Stomach (tissue), 9 donors: ENCODE data around the gene CLMP. TPM values are rescaled to one million over a fixed set of nuclear protein-coding genes. Genes with fewer than 3 reads are reported as not detected.
A peak's percentile ranks its signal among the peaks of the same experiment; 100 is the strongest.

Experiments
- DNase-seq, 2 donors: peaks; one replicate each; pipeline versions ENCODE4 v3.0.0 to v3.0.0-alpha.2; 2013 to 2019
- H3K27ac ChIP-seq, 5 donors: fragments of 200-600 bp in 4 of 5; sonication (generic) in 4 of 5; one replicate each; pipeline ENCODE4 v1.5.1; 2013 to 2019; ENCODE audit warnings: mild to moderate bottlenecking in 1 of 5, moderate library complexity in 1 of 5
- H3K27me3 ChIP-seq, 3 donors: fragments of 200-600 bp; sonication (generic); one replicate each; pipeline ENCODE4 v1.5.1; 2017 to 2019; ENCODE audit warnings: mixed run types in 1 of 3
- H3K36me3 ChIP-seq, 4 donors: fragments of 200-600 bp; sonication (generic); 1 replicate in 3 of 4; 2 replicates in 1 of 4; pipeline ENCODE4 v1.5.1; 2016 to 2019
- H3K4me1 ChIP-seq, 4 donors: fragments of 200-600 bp; sonication (generic); one replicate each; pipeline ENCODE4 v1.5.1; 2016 to 2019
- H3K4me3 ChIP-seq, 4 donors: fragments of 200-600 bp; sonication (generic) in 3 of 4; one replicate each; pipeline ENCODE4 v1.5.1; 2016 to 2019; ENCODE audit warnings: mild to moderate bottlenecking in 1 of 4
- H3K9me3 ChIP-seq, 4 donors: fragments of 200-600 bp; sonication (generic); one replicate each; pipeline ENCODE4 v1.5.1; 2016 to 2019
- EP300 ChIP-seq: sonication (generic); formaldehyde crosslinking; IDR thresholded peaks from one replicate; pipeline ENCODE4 v1.6.1; 2017; ENCODE audit warnings: antibody characterized with exemption
- POLR2A ChIP-seq, 4 donors: fragments of 450-650 bp; IDR thresholded peaks; one replicate each; pipeline ENCODE4 v1.6.1; 2016; ENCODE audit warnings: antibody characterized with exemption in 4 of 4, control low read depth in 2 of 4, mild to moderate bottlenecking in 1 of 4, moderate library complexity in 1 of 4
- POLR2AphosphoS5 ChIP-seq, 3 donors: sonication (generic); formaldehyde crosslinking; IDR thresholded peaks; one replicate each; pipeline ENCODE4 v1.6.1; 2016; ENCODE audit warnings: antibody characterized with exemption in 3 of 3
- WGBS, 5 donors: extraction: QIAGEN DNeasy Blood & Tissue Kit in 3 of 5; methylation state at CpG; one replicate each; pipeline versions ENCODE4 v1.1.5 to v1.1.7; 2013 to 2018; 5-methylcytosine and 5-hydroxymethylcytosine counted together
- intact Hi-C: fragments of 100-400 bp; cut with DNase I; formaldehyde crosslinking; loops from one replicate; pipeline ENCODE4 v1.15.1; 2023; ENCODE audit warnings: low total_unique reads
- polyA plus RNA-seq, 3 donors: library from polyadenylated mRNA; stranded (reverse); fragments of 200-250 nt; gene quantifications; one replicate each; pipeline ENCODE4 v1.2.3, GENCODE V29; 2013
- total RNA-seq, 5 donors: library from RNA; depleted of rRNA; stranded (reverse); fragments of >200 nt; gene quantifications; one replicate each; pipeline versions ENCODE4 v1.1.0 to v1.2.3, GENCODE V29; 2014 to 2016
- TF ChIP-seq, protein P1 (sequence below), 7 experiments: fragments of 450-650 bp in 4 of 7; fragments of 200-600 bp in 3 of 7; sonication (generic) in 3 of 7; IDR thresholded peaks; one replicate each; pipeline ENCODE4 v1.5.1; 2016 to 2019; ENCODE audit warnings: antibody characterized with exemption in 7 of 7, control low read depth in 2 of 7, mild to moderate bottlenecking in 1 of 7
- donor health status: healthy with polysubstance abuse.
- donor health status: Bipolar disorder and iron deficiency.
- donor health status: healthy.

CLMP gene
- total and polyA plus RNA-seq, 8 donors: 4.9 to 81.2 (median 40.5) TPM

DNA sequence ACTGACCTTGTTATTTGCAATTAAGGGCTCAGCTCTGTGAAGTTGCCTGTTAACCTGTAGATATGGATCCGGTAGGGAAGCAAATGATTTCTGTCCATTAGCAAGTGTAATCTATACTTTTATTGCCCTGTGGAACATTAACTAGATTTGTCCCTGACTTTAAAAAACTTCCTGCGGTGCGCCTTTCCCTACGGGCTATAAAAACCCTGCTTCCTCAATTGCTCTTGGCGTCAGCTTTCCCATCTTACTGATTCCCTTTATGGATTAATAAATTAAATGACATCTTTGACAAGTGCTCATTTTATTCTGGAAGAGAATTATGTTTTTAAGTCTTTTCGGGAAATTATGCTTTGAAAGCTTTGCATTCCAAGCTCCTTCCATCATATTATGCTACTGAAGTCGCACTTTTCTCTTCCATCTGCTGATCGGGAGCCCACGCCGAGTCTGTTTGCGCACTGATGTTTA lies 18.3 kb upstream of the CLMP start:
- no peaks in the 10 kb centered on the region for H3K36me3 ChIP-seq
- WGBS, 5 donors: 60 to 77% (median 73%) methylated on average over 11 of the region's 11 CpGs
- TF ChIP-seq, protein P1, sequence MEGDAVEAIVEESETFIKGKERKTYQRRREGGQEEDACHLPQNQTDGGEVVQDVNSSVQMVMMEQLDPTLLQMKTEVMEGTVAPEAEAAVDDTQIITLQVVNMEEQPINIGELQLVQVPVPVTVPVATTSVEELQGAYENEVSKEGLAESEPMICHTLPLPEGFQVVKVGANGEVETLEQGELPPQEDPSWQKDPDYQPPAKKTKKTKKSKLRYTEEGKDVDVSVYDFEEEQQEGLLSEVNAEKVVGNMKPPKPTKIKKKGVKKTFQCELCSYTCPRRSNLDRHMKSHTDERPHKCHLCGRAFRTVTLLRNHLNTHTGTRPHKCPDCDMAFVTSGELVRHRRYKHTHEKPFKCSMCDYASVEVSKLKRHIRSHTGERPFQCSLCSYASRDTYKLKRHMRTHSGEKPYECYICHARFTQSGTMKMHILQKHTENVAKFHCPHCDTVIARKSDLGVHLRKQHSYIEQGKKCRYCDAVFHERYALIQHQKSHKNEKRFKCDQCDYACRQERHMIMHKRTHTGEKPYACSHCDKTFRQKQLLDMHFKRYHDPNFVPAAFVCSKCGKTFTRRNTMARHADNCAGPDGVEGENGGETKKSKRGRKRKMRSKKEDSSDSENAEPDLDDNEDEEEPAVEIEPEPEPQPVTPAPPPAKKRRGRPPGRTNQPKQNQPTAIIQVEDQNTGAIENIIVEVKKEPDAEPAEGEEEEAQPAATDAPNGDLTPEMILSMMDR (IDR thresholded peaks at IDR 0.05): no peak
- TF ChIP-seq POLR2AphosphoS5 (IDR thresholded peaks at IDR 0.05) (no peak), POLR2A (IDR thresholded peaks at IDR 0.05) (no peak), EP300 (no peak)
- H3K9me3 ChIP-seq: no peaks in the 10 kb centered on the region
- H3K4me3 ChIP-seq: no peak overlapping the region
- no peak overlapping the region for H3K27ac ChIP-seq
- intact Hi-C loops: no loop called here
- DNase-seq: no peak
- H3K27me3 ChIP-seq: peaks cover 0 to 38% (median 4%) of the 10 kb centered on the region in 3 donors
- H3K4me1 ChIP-seq: peaks cover 0 to 17% (median 3%) of the 10 kb centered on the region in 4 donors

DNA sequence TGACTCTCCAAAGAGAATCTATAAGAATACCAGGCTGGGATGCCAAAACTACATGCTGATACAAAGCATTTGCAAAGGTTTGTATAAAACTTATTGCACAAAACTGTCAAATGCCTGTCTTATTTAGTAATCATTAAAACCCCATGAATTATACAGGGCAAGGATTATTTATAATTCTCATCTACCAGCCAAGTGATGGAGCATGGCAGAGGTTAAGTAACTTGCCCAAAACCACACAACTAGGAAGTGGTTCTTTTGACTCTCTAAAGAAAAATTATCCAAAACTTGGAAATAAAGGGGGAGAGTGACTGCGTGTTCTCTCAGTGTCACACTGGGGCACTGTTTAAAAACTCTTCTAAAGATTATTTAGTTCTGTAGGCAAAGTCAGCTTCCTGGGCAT lies 17.4 kb upstream of the CLMP start:
- Histone ChIP-seq H3K4me1 (peaks cover 0 to 16% (median 0%) of the 10 kb centered on the region in 4 donors), H3K36me3 (no peaks in the 10 kb centered on the region), H3K9me3 (no peaks in the 10 kb centered on the region), H3K27ac (no peak overlapping the region), H3K4me3 (no peak overlapping the region), H3K27me3 (peaks cover 0 to 38% (median 4%) of the 10 kb centered on the region in 3 donors)
- WGBS, 5 donors: 45 to 60% (median 58%) methylated on average over 1 of the region's 1 CpG
- intact Hi-C loops: no loop called here
- DNase-seq: no peak
- no peak for TF ChIP-seq POLR2AphosphoS5 (IDR thresholded peaks at IDR 0.05)
- TF ChIP-seq POLR2A (IDR thresholded peaks at IDR 0.05): no peak
- TF ChIP-seq EP300: no peak
- TF ChIP-seq, protein P1 (IDR thresholded peaks at IDR 0.05): no peak

DNA sequence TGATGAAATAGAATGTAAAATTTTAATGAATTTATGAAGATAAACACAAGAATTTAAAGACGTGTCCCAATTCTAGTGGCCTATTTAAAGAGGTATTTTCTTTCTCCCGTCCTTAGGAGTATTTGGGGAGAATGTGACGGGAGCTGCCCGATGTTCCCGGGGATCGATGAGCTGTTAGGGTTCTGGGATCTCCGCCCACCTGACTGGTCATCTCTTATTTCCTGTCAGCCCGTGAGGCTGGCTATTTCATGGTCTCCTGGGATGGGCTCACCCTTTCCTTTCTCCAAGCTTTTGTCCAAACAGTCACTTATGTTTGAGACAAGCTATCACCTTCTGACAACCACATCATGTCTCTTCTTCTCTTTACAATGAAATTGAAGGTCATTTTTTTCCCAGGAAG lies 16.9 kb upstream of the CLMP start:
- peak overlapping the region in 1 of 5 donors; percentile 42 for H3K27ac ChIP-seq
- peaks cover 0 to 19% (median under 1%) of the 10 kb centered on the region in 4 donors for H3K4me1 ChIP-seq
- WGBS, 5 donors: 60 to 70% (median 63%) methylated on average over 8 of the region's 8 CpGs
- DNase-seq: no peak
- H3K27me3 ChIP-seq: peaks cover 0 to 39% (median 4%) of the 10 kb centered on the region in 3 donors
- intact Hi-C loops: no loop called here
- H3K36me3 ChIP-seq: no peaks in the 10 kb centered on the region
- TF ChIP-seq POLR2AphosphoS5 (IDR thresholded peaks at IDR 0.05) (no peak), POLR2A (IDR thresholded peaks at IDR 0.05) (no peak), EP300 (no peak)
- TF ChIP-seq, protein P1 (IDR thresholded peaks at IDR 0.05): no peak
- no peak overlapping the region for H3K4me3 ChIP-seq
- H3K9me3 ChIP-seq: no peaks in the 10 kb centered on the region

DNA sequence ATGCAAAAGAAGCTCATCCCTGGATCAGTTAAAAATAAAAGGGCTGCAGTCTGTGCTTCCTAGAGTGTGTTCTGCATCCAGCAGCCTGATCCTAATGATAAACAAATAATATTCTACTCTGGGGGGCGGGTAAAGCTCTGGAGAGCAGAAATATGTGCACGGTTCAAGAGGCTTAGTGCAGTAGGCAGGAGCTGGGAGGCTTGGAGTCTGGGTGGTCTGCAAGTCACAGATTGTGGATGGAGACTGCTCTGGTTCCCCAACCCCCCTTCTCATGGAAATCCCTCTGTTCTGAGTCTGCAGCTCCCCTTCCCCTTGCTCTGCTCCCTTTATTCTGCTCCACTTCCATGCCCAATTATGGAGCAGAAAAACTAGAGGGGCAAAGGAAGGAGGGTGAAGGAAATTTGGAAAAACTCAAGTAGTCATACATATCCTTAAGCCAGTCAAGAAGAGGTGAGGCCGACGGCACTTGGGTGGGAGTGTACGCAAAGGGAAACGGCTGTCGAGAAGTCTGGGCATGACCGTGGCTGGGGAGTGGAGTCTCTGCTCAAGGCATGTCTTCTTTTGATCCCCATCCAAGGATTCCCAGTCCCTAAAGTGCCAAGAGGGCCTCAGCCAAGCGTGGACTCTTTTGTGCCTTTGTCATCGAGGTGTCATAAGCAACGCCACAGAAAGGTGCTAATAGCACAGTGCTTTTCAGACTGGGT lies 16.3 kb upstream of the CLMP start:
- TF ChIP-seq EP300: no peak
- TF ChIP-seq, protein P1 (IDR thresholded peaks at IDR 0.05): no peak
- TF ChIP-seq POLR2A (IDR thresholded peaks at IDR 0.05): no peak
- TF ChIP-seq POLR2AphosphoS5 (IDR thresholded peaks at IDR 0.05): no peak
- Histone ChIP-seq H3K4me3 (no peak overlapping the region), H3K4me1 (peaks cover 0 to 22% (median 2%) of the 10 kb centered on the region in 4 donors), H3K27me3 (peaks cover 0 to 35% (median 4%) of the 10 kb centered on the region in 3 donors), H3K9me3 (no peaks in the 10 kb centered on the region), H3K27ac (peak overlapping the region in 2 of 5 donors; percentile 22 to 42), H3K36me3 (no peaks in the 10 kb centered on the region)
- intact Hi-C loops: no loop called here
- peak in 1 of 2 donors; percentile 49 for DNase-seq
- WGBS, 5 donors: 45 to 66% (median 58%) methylated on average over 11 of the region's 11 CpGs
